Caco-2 (cell line): Measurements from ENCODE around the gene ADK. TPM values are rescaled to one million over a fixed set of nuclear protein-coding genes. Genes with fewer than 3 reads are reported as not detected.

ENCODE experiments used
- BruUV-seq: library from RNA; stranded (reverse); fragments of 400-500 nt; replicated peaks from 2 replicates; lab custom pipeline; 2021; lab: Mats Ljungman, UMichigan
- CTCF ChIA-PET: fragments of 300-600 bp; sonication (Branson Sonifier 250); formaldehyde crosslinking; loops from one replicate; lab custom pipeline; 2022; ENCODE audit warnings: antibody characterized with exemption; lab: Charles Lee
- POLR2A ChIA-PET: fragments of 300-600 bp; sonication (Branson Sonifier 250); formaldehyde crosslinking; loops from one replicate; lab custom pipeline; 2022; ENCODE audit warnings: antibody characterized with exemption; lab: Charles Lee
- DNase-seq, 2 experiments: peaks; one replicate each; pipeline versions ENCODE4 v3.0.0 to v3.0.0-alpha.2; 2020 to 2022
- H3K27me3 ChIP-seq: replicated peaks from 2 replicates; pipeline ENCODE4 v1.6.0; 2011; ENCODE audit warnings: low read length; ENCODE audit not compliant: control insufficient read depth, insufficient read depth
- H3K36me3 ChIP-seq: 2 replicates; pipeline ENCODE4 v1.5.1; 2011; ENCODE audit warnings: low read length; ENCODE audit not compliant: control insufficient read depth, insufficient read depth
- H3K4me1 ChIP-seq: fragments of 250-450 bp; sonication (Bioruptor Pico); 2 replicates; pipeline ENCODE4 v1.5.1; 2020; ENCODE audit warnings: mild to moderate bottlenecking
- H3K4me3 ChIP-seq: 2 replicates; pipeline ENCODE4 v1.5.1; 2011; ENCODE audit warnings: low read depth, mild to moderate bottlenecking, control low read depth, low read length
- H3K9me3 ChIP-seq: fragments of 250-450 bp; sonication (Bioruptor Pico); 2 replicates; pipeline ENCODE4 v1.5.1; 2020; ENCODE audit warnings: mild to moderate bottlenecking, moderate library complexity
- H3K27ac Mint-ChIP-seq: one replicate; pipeline ENCODE4 v1.8.0; 2022; ENCODE audit warnings: mixed read lengths; ENCODE audit not compliant: unreplicated experiment
- H3K27me3 Mint-ChIP-seq: one replicate; pipeline ENCODE4 v1.8.0; 2022; ENCODE audit warnings: mixed read lengths; ENCODE audit not compliant: insufficient read depth, unreplicated experiment
- H3K36me3 Mint-ChIP-seq: one replicate; pipeline ENCODE4 v1.8.0; 2022; ENCODE audit warnings: mild to moderate bottlenecking, mixed read lengths; ENCODE audit not compliant: insufficient read depth, unreplicated experiment
- H3K4me1 Mint-ChIP-seq: one replicate; pipeline ENCODE4 v1.8.0; 2022; ENCODE audit warnings: low read depth, mixed read lengths; ENCODE audit not compliant: unreplicated experiment
- H3K4me3 Mint-ChIP-seq: one replicate; pipeline ENCODE4 v1.8.0; 2022; ENCODE audit warnings: mild to moderate bottlenecking, moderate library complexity, mixed read lengths; ENCODE audit not compliant: unreplicated experiment
- H3K9me3 Mint-ChIP-seq: one replicate; pipeline ENCODE4 v1.8.0; 2022; ENCODE audit warnings: mixed read lengths; ENCODE audit not compliant: unreplicated experiment
- intact Hi-C: fragments of 100-400 bp; cut with micrococcal nuclease; formaldehyde crosslinking; loops from one replicate; pipeline ENCODE4 v1.10.0; 2022; ENCODE audit not compliant: unreplicated experiment
- total RNA-seq: library from RNA; stranded (reverse); gene quantifications from 2 replicates; pipeline ENCODE4 v1.2.3, GENCODE V29; 2022
- TF ChIP-seq, protein P1 (sequence below), 2 experiments: fragments of 200-600 bp in 1 of 2; IDR thresholded peaks; 1 replicate in 1 of 2; 2 replicates in 1 of 2; pipeline versions ENCODE4 v1.5.1 to v1.8.0; 2011 to 2022; ENCODE audit warnings: antibody characterized with exemption in 1 of 2, control low read depth in 1 of 2, inconsistent platforms in 1 of 2, low read depth in 1 of 2, low read length in 1 of 2, mild to moderate bottlenecking in 1 of 2, moderate library complexity in 1 of 2; ENCODE audit not compliant: insufficient read depth in 1 of 2, severe bottlenecking in 1 of 2, unreplicated experiment in 1 of 2

The ADK gene
- total RNA-seq, 1 experiment from 2014 or later = 105 TPM

GRCh38 chr10:74425456-74426001, 274.5 kb downstream of the ADK start:
- Mint-ChIP-seq H3K4me1 (no peaks in the 10 kb centered on the region), H3K27ac (no peak overlapping the region), H3K36me3 (peaks cover 11% of the 10 kb centered on the region), H3K9me3 (no peaks in the 10 kb centered on the region), H3K27me3 (no peaks in the 10 kb centered on the region), H3K4me3 (no peak overlapping the region)
- H3K36me3 ChIP-seq = no peaks in the 10 kb centered on the region
- TF ChIP-seq, protein P1, sequence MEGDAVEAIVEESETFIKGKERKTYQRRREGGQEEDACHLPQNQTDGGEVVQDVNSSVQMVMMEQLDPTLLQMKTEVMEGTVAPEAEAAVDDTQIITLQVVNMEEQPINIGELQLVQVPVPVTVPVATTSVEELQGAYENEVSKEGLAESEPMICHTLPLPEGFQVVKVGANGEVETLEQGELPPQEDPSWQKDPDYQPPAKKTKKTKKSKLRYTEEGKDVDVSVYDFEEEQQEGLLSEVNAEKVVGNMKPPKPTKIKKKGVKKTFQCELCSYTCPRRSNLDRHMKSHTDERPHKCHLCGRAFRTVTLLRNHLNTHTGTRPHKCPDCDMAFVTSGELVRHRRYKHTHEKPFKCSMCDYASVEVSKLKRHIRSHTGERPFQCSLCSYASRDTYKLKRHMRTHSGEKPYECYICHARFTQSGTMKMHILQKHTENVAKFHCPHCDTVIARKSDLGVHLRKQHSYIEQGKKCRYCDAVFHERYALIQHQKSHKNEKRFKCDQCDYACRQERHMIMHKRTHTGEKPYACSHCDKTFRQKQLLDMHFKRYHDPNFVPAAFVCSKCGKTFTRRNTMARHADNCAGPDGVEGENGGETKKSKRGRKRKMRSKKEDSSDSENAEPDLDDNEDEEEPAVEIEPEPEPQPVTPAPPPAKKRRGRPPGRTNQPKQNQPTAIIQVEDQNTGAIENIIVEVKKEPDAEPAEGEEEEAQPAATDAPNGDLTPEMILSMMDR (IDR thresholded peaks at IDR 0.05; ENCODE audit: insufficient read depth in 1 of 2, low read depth in 1 of 2, low read length in 1 of 2, severe bottlenecking in 1 of 2, unreplicated experiment in 1 of 2) = no peak
- no peak overlapping the region for H3K4me3 ChIP-seq
- no peak for DNase-seq
- ChIA-PET CTCF (no interaction called here), POLR2A (no interaction called here)
- no peaks in the 10 kb centered on the region for H3K4me1 ChIP-seq
- no peaks in the 10 kb centered on the region for H3K9me3 ChIP-seq
- intact Hi-C loops = no loop called here
- no TSS peak for BruUV-seq
- H3K27me3 ChIP-seq = no peaks in the 10 kb centered on the region

- H3K4me1 Mint-ChIP-seq = no peaks in the 10 kb centered on the region
- CTCF ChIA-PET = no interaction called here
Observed at GRCh38 chr10:74431816-74432215, 280.8 kb downstream of the ADK start.

DNA sequence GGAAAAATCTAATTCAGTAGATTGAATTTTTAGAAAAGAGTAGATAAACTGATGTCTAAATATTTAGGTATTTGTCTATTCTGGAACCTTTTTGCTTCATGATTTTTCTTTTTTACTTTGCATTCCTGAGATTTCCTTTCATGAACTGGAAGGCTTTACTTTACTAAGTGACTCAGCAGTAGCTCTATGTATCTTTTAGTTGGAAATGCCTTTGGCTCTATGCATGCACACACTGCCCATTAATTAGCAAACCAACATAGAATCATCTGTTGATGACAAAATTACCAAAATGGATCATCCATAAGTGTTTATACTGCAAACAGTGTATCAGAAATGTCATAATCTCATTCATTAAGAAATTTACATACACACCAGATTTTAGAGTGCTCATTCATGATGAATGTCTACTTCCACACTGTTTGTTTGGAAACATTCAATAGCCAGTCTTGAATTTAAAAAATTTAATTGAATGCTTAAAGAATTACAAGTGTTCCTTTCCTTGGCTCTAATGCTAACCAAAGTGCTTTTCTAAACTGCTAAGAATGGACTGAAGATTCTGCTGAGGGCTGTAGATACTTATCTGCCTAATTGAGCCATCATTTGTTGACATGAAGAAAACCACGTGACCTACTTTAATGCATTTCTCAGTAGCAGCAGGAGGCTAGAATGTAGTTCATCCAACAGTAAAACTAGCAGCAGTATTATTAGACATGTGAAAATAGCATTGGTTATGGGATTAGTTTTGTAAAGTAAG, 282.0 kb downstream of the ADK start:
- no peak overlapping the region for H3K27ac Mint-ChIP-seq
- POLR2A ChIA-PET = no interaction called here
- intact Hi-C loops = no loop called here

More at GRCh38 chr10:74431816-74432215, 280.8 kb downstream of the ADK start:
- H3K27ac Mint-ChIP-seq = no peak overlapping the region
- TF ChIP-seq, protein P1 (IDR thresholded peaks at IDR 0.05; ENCODE audit: insufficient read depth in 1 of 2, low read depth in 1 of 2, low read length in 1 of 2, severe bottlenecking in 1 of 2, unreplicated experiment in 1 of 2) = no peak
- Histone ChIP-seq H3K4me3 (no peak overlapping the region), H3K36me3 (no peaks in the 10 kb centered on the region; the same call in 1 of the 2 replicates), H3K4me1 (no peaks in the 10 kb centered on the region), H3K27me3 (no peaks in the 10 kb centered on the region), H3K9me3 (no peaks in the 10 kb centered on the region)
- POLR2A ChIA-PET = no interaction called here
- no TSS peak for BruUV-seq
- intact Hi-C loops = no loop called here
- no peaks in the 10 kb centered on the region for H3K9me3 Mint-ChIP-seq
- H3K4me3 Mint-ChIP-seq = no peak overlapping the region
- DNase-seq = no peak
- H3K27me3 Mint-ChIP-seq = no peaks in the 10 kb centered on the region
- H3K36me3 Mint-ChIP-seq = peaks cover 18% of the 10 kb centered on the region

More for the DNA sequence above, 282.0 kb downstream of the ADK start:
- Histone ChIP-seq H3K36me3 (no peaks in the 10 kb centered on the region; the same call in 1 of the 2 replicates), H3K4me3 (no peak overlapping the region), H3K9me3 (no peaks in the 10 kb centered on the region), H3K4me1 (no peaks in the 10 kb centered on the region), H3K27me3 (no peaks in the 10 kb centered on the region)
- no TSS peak for BruUV-seq
- no peak for DNase-seq
- H3K4me1 Mint-ChIP-seq = peaks cover 9% of the 10 kb centered on the region
- H3K27me3 Mint-ChIP-seq = no peaks in the 10 kb centered on the region
- CTCF ChIA-PET = no interaction called here
- peaks cover 18% of the 10 kb centered on the region for H3K36me3 Mint-ChIP-seq
- TF ChIP-seq, protein P1 (IDR thresholded peaks at IDR 0.05; ENCODE audit: insufficient read depth in 1 of 2, low read depth in 1 of 2, low read length in 1 of 2, severe bottlenecking in 1 of 2, unreplicated experiment in 1 of 2) = no peak
- no peaks in the 10 kb centered on the region for H3K9me3 Mint-ChIP-seq
- H3K4me3 Mint-ChIP-seq = no peak overlapping the region
